Measurements from ENCODE around the gene CDHR1.

CDHR1 gene

GRCh38 chr10:84234479-84234878 is 40.1 kb downstream of the CDHR1 start:
- no peak for DNase-seq

- no peak for DNase-seq
These were observed 40.8 kb downstream of the CDHR1 start for GRCh38 chr10:84235096-84235495.

DNA sequence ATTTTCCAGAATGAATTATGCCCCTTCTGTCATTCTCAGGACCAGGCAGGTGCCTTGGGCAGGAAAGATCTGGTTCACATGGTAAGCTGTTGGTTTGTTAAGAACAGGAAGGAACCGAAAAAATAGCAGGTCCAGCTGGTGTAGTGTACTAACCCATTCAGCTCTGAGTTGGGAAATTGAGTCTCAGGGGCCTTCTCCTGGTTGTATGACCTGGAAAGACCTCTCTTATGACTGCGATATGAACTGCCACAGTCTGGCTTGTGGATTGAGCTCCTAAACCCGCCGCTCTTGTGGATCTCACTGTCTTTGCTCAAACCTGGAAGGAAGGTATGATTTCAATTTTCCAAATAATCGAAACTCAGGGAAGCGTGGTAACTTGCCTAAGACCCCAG is 42.5 kb downstream of the CDHR1 start:
- DNase-seq = no peak

DNA sequence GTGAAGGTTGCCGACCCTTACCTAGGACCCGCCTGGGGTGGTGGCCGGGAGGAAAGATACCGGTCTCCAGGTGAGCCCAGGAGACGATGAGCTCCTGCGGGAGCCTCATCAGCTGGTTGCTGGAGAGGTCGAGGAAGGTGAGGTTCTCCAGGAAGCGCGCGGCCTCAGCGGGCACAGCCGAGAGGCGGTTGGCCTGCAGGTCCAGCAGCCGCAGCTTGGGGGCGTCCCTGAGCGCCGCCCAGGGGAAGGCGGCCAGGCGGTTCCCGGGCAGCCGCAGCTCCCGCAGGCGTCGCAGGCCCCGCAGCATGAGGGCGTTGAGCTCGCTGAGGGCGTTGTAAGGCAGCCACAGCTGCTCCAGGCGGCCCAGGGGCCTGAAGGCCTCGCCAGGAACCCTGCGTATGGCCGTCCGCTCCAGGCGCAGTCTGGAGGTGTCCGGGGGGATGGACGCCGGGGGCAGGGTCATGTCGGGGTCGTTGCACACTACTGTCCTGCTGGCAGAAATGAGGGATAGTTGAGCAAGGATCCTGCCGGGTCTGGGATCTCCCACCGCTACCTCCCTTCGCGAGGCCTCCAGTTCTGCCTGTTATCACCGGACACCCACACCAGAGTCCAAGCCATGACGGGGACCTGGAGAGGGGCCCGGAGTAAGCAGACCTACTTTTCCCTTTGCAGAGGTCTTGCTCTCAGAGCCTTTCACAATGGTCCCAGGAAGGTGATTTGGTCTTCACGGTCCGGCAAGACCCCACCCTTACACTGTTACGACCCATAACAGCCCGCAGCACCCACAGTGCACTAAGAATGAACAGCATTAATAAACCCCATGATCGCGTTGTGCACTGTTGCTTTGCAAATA is 43.1 kb downstream of the CDHR1 start:
- DNase-seq = no peak

GRCh38 chr10:84238909-84239308 is 44.6 kb downstream of the CDHR1 start:
- DNase-seq = no peak

DNA sequence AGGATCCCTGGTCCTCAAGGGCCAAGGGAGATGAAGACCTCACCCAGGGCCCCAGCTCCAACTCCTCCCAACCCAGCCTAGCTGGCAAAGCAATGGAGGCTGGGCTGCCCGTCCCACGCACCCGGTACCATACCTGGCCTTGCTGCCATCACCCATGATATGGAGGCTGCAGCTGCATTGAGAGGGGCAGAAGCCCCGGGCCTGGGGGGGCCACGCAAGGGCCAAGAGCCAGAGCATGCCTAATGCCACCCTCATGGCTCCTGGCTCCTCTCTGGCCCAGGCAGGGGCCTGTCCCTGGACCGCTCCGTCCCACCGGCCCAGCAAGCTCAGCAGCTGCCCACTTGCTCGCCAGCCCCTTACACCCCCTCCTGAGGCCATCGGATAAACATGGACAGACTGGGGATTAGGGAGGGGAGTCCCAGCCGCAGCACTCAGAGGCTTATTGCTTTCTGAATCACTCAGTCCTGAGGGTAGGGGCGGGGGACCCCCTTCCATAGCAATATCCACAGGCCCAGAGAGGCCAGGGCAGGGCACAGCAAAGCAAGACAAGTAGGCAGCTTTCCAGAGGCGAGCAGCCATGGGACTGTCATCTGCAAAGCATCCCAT is 47.0 kb downstream of the CDHR1 start, which contains the start of gene LRIT1:
Gene LRIT1, minus strand, starts transcription at position 362 of the 606 bp plus-strand sequence. Its CDS starts 107 bp downstream, at position 255.
- DNase-seq = no peak

- DNase-seq = no peak
These were observed 49.4 kb downstream of the CDHR1 start for GRCh38 chr10:84243759-84244158.

GRCh38 chr10:84244651-84245270 is 50.4 kb downstream of the CDHR1 start, which contains the start of gene RGR:
Gene RGR, plus strand, starts transcription at chr10:84245053. Its CDS starts 38 bp downstream, at chr10:84245091.
- DNase-seq = no peak

DNA sequence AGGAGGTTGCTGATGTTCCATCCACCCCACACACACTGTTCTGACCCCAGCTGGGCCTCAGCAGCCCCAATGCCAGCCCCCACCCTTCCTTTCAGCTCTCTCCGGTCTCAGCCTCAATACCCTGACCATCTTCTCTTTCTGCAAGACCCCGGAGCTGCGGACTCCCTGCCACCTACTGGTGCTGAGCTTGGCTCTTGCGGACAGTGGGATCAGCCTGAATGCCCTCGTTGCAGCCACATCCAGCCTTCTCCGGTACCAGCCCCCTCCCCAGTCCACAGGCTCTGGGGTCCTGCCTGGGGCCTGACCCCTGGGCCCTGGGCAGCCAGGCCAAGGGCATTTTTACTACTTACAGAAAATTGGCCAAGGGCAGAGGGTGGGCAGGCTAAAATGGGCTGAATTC is 53.2 kb downstream of the CDHR1 start:
- no peak for DNase-seq

- DNase-seq = no peak
These were observed 54.5 kb downstream of the CDHR1 start for GRCh38 chr10:84248794-84249193.

- DNase-seq = no peak
These were observed 60.5 kb downstream of the CDHR1 start for GRCh38 chr10:84254552-84255478.

- no peak for DNase-seq
These were observed 62.4 kb downstream of the CDHR1 start for GRCh38 chr10:84256510-84257342.

DNA sequence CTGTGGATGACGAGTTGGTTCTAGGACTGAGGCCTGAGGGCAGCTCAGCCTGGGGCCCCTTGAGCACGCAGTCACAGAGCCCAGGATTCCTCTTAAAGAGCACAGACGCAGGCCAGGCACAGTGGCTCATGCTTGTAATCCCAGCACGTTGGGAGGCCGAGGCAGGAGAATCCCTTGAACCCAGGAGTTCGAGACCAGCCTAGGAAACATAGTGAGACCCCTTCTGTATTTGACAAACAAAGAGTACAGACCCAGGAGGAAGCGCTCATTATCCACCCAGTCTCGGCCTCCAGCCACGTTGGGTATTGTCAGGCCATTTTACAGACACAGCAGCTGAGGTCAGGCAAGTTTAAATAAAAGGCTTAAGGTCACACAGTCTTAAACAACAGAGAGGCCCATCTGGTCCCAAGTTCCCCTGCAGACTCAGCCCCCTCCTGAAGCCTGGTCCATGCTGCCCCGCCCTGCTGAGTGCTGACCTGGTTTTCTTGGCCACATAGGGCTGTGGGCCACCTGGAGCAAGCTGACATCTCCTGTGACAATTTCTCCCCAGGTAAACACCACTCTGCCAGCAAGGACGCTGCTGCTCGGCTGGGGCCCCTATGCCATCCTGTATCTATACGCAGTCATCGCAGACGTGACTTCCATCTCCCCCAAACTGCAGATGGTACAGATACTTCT is 63.1 kb downstream of the CDHR1 start:
- DNase-seq = no peak

GRCh38 chr10:84258034-84258695 is 63.8 kb downstream of the CDHR1 start:
- DNase-seq = no peak

DNA sequence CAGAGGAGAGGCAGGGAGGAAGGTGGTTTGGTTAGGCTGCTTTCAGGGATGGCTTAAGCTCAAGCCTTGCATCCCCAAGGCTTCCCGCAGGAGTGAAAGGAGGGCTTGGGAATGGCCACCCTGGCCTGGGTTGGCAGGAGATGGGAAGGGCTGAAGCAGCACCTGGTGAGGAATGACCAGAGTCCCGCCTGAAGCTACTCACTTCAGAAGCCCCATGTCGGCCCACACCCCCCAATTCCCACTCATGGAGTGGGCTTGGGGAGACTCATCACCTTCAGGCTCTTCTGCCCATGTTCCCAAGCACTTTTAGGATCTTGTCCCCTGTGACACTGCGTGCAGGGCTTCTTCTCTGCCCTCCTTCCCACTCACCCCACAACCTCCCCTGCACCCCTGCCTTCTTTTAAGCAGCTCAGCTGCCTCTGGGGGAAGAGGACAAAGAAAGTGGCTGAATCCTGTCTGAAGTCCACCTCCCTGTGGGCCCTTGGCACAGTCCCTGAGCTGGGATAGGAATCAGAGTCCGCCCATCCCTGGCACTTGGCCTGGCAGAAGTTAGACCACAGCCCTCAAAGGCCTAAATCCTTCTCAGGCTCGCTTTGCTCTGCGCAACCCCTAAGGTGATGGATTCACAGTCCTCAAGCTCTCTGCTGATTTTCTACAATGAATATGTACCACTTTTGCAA is 67.0 kb downstream of the CDHR1 start:
- DNase-seq = no peak

- DNase-seq = no peak
These were observed 68.0 kb downstream of the CDHR1 start for GRCh38 chr10:84262190-84262956.

GRCh38 chr10:84263716-84264115 is 69.4 kb downstream of the CDHR1 start:
- DNase-seq = no peak

DNA sequence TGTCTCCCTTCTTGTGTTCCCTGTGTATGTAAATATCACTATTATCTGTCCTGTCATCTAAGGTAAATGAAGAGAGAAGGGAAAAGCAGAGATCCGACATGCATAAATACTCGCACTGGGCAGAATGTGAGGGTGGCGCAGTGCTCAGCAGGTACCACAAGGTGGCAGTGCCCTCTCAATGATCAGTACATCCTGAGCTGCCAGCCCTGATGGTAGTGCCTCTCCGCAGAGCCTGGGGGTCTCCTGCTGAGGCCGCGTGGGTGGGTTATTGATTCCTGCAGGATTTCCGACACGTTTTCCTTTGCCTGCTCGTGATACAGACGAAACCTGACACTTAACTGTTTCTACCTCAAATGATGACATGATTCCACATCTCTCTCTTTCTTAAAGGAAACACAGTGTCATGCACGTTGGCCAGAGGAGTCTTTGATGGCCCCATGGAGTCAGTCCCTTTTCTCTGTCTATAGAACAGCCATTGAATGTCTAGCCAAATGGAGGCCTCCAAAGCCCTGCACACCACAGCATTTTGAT is 70.3 kb downstream of the CDHR1 start:
- peak; percentile 82 to 89 for DNase-seq

- no peak for DNase-seq
These were observed 71.1 kb downstream of the CDHR1 start for GRCh38 chr10:84265418-84265817.
